Measurements from ENCODE around the gene DYNLT2. TPM values are rescaled to one million over a fixed set of nuclear protein-coding genes. Genes with fewer than 3 reads are reported as not detected.

Gene DYNLT2
- total RNA-seq, 1 donor from 2014 or later: 0.73 TPM

- no peak for DNase-seq (ENCODE audit: low read depth, low spot score)
Measured at GRCh38 chr6:169738976-169739529, 12.3 kb downstream of the DYNLT2 start.

DNA sequence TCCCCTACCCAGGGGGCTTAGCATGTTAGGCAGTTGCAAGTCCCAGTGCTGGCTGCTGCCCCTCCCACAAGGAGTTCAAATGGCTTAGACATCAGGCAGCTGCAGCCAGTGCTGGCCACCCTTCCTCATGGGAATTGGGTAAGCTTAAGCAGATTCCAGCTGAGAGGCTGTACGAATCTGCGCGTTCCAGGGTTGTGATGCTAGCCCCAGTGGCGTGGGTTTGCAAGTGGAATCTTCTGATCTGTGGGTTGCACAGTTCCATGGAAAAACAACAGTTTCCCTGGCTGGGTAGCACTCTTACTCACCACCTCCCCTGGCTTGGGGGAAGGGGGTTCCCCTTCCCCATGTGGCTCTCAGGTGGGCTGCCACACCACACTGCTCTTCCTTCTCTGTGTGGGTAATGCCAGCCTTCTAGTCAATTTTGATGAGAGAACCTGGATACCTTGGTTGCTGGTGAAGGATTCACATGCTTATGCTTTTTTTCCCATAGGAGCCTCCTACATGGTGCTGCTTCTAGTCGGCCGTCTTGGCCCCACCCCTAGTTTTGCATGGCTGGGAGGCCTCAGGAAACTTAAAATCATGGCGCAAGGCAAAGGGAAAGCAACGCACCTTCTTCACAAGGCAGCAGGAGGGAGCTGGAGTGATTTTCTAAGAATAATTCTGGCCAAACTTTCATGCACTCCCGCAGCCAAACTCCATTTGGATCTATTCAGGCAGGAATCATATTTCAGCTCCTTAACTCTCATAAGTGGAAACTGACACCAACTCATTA, 13.0 kb downstream of the DYNLT2 start:
- DNase-seq (ENCODE audit: low read depth, low spot score): no peak

DNA sequence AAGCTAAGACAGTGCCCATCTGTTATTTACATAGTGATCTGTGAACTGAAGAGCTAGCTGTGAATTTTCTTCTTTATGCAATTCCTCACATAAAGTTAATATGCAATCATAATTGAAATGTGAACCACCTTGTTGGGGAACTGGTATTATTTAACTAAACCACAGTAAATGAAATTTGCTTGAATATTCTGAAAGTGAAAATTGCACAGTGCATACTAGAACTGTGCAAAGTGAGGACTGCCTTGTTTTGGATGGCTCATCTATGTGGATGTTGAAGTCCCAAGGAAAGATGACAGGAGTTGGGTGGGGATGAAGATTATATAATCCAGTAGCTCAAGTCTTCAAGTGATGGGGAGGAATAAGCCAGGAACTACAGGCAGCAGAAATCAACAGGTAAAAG, 21.4 kb downstream of the DYNLT2 start:
- no peak for DNase-seq (ENCODE audit: low read depth, low spot score)

GRCh38 chr6:169726963-169727362, 24.4 kb downstream of the DYNLT2 start:
- DNase-seq (ENCODE audit: low read depth, low spot score): no peak

- no peak for DNase-seq (ENCODE audit: low read depth, low spot score)
Measured at GRCh38 chr6:169726049-169726400, 25.3 kb downstream of the DYNLT2 start.

DNA sequence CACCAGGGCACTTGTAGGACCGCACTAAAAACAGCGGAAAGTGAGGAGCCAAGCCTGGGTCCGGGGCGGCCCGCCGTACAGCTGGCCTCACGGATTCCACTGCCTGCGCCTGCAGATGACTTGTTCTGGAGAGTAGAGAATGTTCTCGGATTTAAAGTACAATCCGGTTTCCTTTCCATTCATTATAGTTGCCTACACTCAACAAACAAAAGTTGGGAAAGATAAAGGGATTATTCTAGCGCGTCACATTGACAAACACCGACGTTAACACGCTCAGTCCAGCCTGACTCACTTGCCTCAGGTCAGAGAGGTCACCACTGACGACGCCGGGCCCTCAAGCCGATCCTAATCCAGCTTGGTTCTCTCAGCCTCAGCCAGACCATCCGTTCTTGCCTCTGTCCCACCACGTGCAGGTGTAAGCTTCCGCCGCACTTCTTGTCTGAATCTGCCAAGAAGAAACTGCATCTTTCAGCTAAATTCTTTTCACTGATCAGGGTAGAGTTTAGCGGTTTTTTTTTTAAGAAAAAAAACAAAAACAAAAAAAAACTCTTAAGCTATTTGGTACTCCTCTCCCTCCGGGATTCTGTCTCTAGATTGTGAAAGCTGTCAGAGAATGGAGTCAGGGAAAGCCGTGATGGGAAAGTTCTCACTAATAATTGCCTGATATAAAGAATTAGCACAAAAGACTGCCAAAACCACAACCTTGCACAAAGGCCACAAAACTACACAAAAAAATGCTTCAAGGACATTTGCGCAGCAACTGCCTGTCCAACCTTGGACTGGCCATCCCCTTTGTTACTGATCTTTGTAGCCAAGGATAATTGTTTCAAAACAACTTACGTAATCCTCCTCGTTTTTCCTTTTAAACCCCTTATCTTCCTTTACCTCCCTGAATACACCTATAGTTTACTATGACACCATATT, 26.0 kb downstream of the DYNLT2 start:
- peak; percentile 67 for DNase-seq (ENCODE audit: low read depth, low spot score)

DNA sequence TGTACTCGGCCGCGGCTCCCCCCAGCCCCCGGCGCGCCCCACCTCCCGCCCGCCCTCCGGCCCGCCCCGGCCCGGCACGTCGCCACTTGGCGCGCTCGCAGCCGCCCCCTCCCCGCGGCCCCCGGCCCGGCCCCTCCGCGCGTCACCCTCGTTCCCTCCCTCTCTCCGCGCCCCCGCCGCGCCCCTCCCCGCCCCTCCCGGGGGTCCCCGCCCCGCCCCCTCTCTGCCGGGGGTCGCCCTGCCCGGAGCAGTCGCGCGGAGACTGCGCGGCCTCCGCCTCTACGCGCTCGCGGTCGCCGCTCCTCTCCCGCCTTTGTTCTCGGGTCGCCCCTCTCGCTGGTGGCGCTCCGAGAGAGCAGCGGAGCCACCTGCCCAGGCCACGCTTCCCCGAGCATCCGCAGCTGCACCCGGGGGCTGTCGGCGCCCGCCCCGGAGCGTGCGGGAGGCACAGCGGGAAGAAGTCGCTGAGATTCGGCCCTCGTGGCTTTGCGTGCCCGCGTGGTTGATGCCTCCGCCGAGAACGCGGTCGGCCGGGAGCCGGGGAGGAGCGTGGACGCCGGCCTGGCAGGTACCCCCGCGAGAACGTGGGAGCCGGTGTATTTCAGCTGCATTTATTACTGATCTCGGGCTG, 26.8 kb downstream of the DYNLT2 start, which contains the start of gene PHF10:
Gene PHF10 (minus strand): TSS at position 7 of the 631 bp plus-strand sequence. CDS start 569 bp downstream, outside the sequence.
- no peak for DNase-seq (ENCODE audit: low read depth, low spot score)

DNA sequence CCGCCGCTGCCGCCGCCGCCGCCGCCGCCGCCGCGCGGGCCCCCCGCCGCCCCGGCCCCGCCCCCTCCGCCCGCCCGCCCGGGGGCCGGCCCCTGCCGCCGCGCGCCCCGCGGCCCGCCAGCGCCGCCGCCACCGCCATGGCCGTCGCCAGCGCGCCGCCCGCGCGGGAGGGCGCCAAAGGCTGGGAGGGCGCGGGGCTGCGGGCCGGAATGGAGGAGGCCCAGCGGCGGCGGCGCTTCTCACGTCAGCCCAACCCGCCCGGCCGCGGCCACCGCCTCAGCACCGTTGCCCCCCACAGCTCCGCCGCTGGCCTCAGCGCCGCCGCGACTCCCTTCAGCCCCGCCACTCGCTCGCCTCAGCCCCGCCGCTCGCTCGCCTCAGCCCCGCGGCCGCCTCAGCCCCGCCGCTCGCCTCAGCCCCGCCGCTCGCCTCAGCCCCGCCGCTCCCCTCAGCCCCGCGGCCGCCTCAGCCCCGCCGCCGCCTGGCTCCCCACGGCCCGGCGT, 27.3 kb downstream of the DYNLT2 start:
- DNase-seq (ENCODE audit: low read depth, low spot score): no peak

- no peak for DNase-seq (ENCODE audit: low read depth, low spot score)
Measured at GRCh38 chr6:169723200-169723909, 28.0 kb downstream of the DYNLT2 start.

DNA sequence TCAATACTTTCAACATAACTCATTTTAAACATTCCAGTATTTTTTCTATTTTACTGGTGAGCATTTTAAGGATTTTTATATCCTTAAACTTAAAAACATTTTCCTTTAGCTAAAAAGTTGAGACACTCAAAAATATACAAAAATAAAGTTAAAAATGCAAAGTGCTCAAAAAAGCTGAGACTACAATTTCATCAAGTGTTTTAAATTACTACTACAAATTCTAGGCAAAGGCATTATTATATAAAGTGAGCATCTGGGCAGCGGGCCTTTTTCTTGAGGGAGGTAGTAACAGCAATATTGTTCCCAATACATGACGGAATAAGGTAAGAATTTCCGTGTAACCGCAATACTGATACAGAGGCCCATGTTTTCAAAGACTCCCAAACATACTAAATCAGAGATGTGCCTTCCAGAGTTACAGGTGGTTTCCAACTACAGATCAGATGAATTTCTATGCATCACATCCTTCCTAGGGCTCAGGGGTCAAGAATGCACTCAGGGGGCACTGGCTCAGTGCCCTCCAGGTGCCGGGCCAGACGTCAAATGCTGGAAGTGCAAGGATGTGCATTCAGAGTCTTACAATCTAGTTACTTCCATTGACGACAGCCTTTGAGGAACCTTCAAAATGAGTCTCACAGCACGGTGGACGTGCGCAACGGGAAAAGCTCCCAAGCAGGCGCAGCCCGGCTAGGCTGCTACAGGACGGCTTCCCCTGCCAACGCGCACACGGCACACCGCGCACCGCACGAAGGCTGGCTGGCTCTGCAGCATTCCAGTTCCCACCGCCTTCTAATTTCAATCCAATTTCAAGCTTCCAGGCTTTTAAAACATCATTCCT, 28.8 kb downstream of the DYNLT2 start:
- DNase-seq (ENCODE audit: low read depth, low spot score): peak; percentile 57

DNA sequence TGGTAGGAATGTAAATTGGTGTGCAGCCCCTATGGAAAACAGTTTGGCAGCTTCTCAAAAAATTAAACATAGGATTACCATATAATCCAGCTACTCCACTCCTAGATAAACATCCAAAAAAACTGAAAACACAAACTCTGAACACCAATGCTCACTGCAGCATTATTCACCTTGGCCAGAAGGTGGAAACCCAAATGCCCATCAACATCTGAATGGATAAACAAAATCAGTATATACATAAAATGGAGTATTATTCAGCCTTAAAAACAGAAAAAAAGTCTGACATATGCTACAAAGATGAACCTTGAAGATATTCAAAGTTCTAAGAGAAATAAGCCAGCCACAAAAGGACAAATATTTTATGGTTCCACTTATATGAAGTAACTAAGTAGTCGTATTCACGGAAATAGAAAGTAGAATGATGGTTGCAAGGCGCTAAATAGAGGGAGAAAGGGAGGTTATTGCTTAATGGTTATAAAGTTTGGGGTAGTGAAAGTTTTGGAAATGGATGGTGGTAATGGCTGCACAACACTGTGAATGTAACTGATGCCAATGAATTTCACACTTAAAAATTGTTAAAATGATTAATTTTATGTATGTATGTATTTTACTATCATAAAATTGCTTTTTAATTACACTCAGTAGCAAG, 31.0 kb downstream of the DYNLT2 start:
- DNase-seq (ENCODE audit: low read depth, low spot score): no peak

- DNase-seq (ENCODE audit: low read depth, low spot score): no peak
Measured at GRCh38 chr6:169719117-169719516, 32.3 kb downstream of the DYNLT2 start.

DNA sequence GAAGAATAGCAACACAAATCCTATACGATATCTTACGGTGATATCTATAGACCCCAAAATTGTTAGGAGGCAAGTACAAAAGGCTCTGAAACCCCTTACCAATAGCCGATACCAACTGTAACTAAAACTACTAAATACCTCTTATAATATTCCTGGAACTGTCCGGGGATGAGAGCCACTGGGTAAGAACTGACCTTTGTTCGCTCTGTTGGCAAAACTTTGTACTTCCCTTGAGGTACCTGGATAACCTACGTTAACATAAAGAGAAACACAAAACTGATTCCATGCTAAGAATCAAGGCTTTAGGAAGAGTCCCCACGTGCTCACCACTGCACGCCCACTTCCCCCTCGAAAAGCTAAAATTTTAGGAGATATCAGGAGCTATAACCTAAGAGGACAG, 36.8 kb downstream of the DYNLT2 start:
- no peak for DNase-seq (ENCODE audit: low read depth, low spot score)

- DNase-seq (ENCODE audit: low read depth, low spot score): no peak
Measured at GRCh38 chr6:169714178-169714577, 37.2 kb downstream of the DYNLT2 start.

GRCh38 chr6:169710009-169710408, 41.4 kb downstream of the DYNLT2 start:
- no peak for DNase-seq (ENCODE audit: low read depth, low spot score)

- no peak for DNase-seq (ENCODE audit: low read depth, low spot score)
Measured at GRCh38 chr6:169709293-169709692, 42.1 kb downstream of the DYNLT2 start.

GRCh38 chr6:169707772-169708171, 43.6 kb downstream of the DYNLT2 start:
- DNase-seq (ENCODE audit: low read depth, low spot score): no peak

DNA sequence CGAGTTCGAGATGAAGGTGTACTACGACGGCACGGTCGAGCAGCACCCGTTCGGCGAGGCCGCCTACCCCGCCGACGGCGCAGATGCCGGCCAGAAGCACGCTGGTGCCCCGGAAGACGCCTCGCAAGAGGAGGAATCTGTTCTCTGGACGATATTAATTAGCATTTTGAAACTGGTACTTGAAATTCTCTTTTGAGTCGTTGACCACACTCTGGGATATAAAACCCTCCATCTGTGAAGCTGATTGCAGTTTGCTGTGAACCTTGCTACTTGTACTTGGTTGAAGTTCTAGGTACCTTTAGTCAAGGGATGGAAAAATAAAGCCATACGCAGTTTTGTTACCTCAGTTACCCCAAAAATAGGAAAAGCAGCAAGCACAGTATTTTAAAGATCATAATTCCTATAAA, 48.5 kb downstream of the DYNLT2 start:
- DNase-seq (ENCODE audit: low read depth, low spot score): no peak
